ENCODE data around the gene PARD6A. TPM values are rescaled to one million over a fixed set of nuclear protein-coding genes. Genes with fewer than 3 reads are reported as not detected.

PARD6A gene
- total and polyA plus RNA-seq, 2 of the 13 experiments (the other 11 are each of a cell fraction or from before 2014, with no cell fraction given), result 3.5 to 4.3 TPM

- TF ChIP-seq HNRNPL (IDR thresholded peaks at IDR 0.05; ENCODE audit: low read depth, low read length), result peak; percentile 73; the same call in 1 of the 2 replicates
- no peak for TF ChIP-seq ZNF703 (CRISPR knock-in tag; IDR thresholded peaks at IDR 0.05; ENCODE audit: borderline replicate concordance)
- no peak for TF ChIP-seq ZSCAN12 (CRISPR knock-in tag; IDR thresholded peaks at IDR 0.05)
- peak; percentile 11; the same call in 1 of the 2 replicates for TF ChIP-seq ZNF281 (CRISPR knock-in tag; IDR thresholded peaks at IDR 0.05; ENCODE audit: borderline replicate concordance)
- peak; percentile 70 for TF ChIP-seq PHF21A (CRISPR knock-in tag; IDR thresholded peaks at IDR 0.05)
- no peak for TF ChIP-seq GLMP (CRISPR knock-in tag; IDR thresholded peaks at IDR 0.05; ENCODE audit: borderline replicate concordance)
- TF ChIP-seq MIXL1 (CRISPR knock-in tag; IDR thresholded peaks at IDR 0.05), result peak; percentile 14; the same call in 1 of the 2 replicates
- TF ChIP-seq ATF5 (CRISPR knock-in tag; IDR thresholded peaks at IDR 0.05; ENCODE audit: low read depth), result 0 out of 2 replicates have a peak, but pooled peaks have one; percentile 60
- no peak for TF ChIP-seq JARID2 (CRISPR knock-in tag; IDR thresholded peaks at IDR 0.05; ENCODE audit: insufficient replicate concordance)
- TF ChIP-seq YEATS4 (CRISPR knock-in tag; IDR thresholded peaks at IDR 0.05; ENCODE audit: borderline replicate concordance), result peak; percentile 69
- no peak for TF ChIP-seq NPAS2 (CRISPR knock-in tag; IDR thresholded peaks at IDR 0.05; ENCODE audit: borderline replicate concordance)
- no peak for TF ChIP-seq ZNF460 (CRISPR knock-in tag; IDR thresholded peaks at IDR 0.05; ENCODE audit: borderline replicate concordance)
- TF ChIP-seq ZKSCAN5 (CRISPR knock-in tag; IDR thresholded peaks at IDR 0.05), result no peak
- no peak for TF ChIP-seq RNF219 (CRISPR knock-in tag; IDR thresholded peaks at IDR 0.05)
- 0 out of 2 replicates have a peak, but pooled peaks have one; percentile 18 for TF ChIP-seq ZNF550 (CRISPR knock-in tag; IDR thresholded peaks at IDR 0.05; ENCODE audit: borderline replicate concordance)
- TF ChIP-seq ZNF513 (CRISPR knock-in tag; conservative IDR thresholded peaks at IDR 0.05), result no peak
- no peak for TF ChIP-seq ZNF18 (CRISPR knock-in tag; IDR thresholded peaks at IDR 0.05; ENCODE audit: insufficient replicate concordance)
Measured at GRCh38 chr16:67659675-67660563, 841 bp upstream of the PARD6A start, which contains the start of gene ACD (continued).

Measured in HepG2 (cell line).